Coronary artery (tissue), 2 donors: ENCODE data around the gene OR51B2.

ENCODE experiments used
- DNase-seq: peaks from one replicate; pipeline ENCODE4 v3.0.0-alpha.2; 2017; ENCODE audit warnings: low spot score
- H3K27ac ChIP-seq, 2 donors: fragments of 200-600 bp; sonication (generic); one replicate each; pipeline ENCODE4 v1.5.1; 2016 to 2019
- H3K4me3 ChIP-seq: fragments of 200-600 bp; sonication (generic); 2 replicates; pipeline ENCODE4 v1.5.1; 2016; ENCODE audit warnings: mild to moderate bottlenecking, moderate library complexity
- CTCF ChIP-seq: fragments of 200-600 bp; sonication (generic); IDR thresholded peaks from one replicate; pipeline ENCODE4 v1.5.1; 2019; ENCODE audit warnings: antibody characterized with exemption

The OR51B2 gene

GRCh38 chr11:5274395-5274794 is 49.7 kb downstream of the OR51B2 start:
- Histone ChIP-seq H3K27ac (no peak overlapping the region), H3K4me3 (no peak overlapping the region)
- no peak for TF ChIP-seq CTCF
- DNase-seq, result no peak
